ENCODE data around the gene PKIB.

DNA sequence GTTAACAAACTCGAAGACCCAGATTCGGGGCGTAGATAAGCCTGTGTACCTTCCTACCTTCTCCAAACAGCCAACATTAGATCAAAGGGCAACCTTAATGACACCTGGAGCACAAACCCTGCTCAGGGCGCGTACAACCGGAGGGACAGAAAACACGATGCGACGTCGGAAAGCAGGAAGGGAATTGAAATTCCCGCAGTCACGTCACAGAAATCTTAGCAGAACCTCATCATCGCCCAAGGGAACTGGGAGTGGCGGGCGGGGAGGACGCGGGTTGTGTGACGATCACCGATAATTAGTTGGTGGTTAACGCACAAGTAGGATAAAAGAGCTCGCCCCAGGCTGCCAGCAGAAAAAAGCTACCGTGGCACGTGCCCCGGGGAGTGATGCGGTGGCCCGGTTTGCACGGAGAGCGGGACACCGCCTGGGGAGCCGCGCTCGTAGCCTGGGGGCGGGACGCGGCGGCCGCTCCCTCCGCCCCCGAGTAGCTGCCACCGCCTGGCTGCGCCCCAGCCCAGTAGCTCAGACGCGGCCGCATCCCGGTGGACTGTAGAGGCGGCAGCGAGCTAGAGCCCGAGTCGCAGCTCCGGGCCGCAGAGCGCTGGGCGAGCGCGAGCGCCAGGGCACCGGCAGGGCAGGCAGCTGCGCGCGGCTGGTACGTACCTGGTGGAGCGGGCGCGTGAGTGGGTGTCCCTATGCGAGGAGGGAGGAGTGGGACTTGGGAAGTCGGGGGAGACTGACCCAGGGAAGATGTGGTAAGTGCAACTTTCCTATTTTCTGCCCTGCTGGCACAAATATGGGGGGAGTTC lies at the start of gene PKIB:
- TF ChIP-seq EZH2phosphoT487 (IDR thresholded peaks at IDR 0.05; ENCODE audit: low read depth) = no peak
- TF ChIP-seq, protein P1, sequence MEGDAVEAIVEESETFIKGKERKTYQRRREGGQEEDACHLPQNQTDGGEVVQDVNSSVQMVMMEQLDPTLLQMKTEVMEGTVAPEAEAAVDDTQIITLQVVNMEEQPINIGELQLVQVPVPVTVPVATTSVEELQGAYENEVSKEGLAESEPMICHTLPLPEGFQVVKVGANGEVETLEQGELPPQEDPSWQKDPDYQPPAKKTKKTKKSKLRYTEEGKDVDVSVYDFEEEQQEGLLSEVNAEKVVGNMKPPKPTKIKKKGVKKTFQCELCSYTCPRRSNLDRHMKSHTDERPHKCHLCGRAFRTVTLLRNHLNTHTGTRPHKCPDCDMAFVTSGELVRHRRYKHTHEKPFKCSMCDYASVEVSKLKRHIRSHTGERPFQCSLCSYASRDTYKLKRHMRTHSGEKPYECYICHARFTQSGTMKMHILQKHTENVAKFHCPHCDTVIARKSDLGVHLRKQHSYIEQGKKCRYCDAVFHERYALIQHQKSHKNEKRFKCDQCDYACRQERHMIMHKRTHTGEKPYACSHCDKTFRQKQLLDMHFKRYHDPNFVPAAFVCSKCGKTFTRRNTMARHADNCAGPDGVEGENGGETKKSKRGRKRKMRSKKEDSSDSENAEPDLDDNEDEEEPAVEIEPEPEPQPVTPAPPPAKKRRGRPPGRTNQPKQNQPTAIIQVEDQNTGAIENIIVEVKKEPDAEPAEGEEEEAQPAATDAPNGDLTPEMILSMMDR (IDR thresholded peaks at IDR 0.05; ENCODE audit: low read depth, low read length) = peak; percentile 23
